C4-2B (cell line): ENCODE data around the gene CEP20.
"Not testable (repeated sequence)": the region's sequence is repeated elsewhere in the genome, so short reads cannot be mapped to it uniquely, and the experiment has no call there.

Experiments used
- H3K27ac ChIP-seq: fragments of 450-650 bp; 2 replicates; pipeline ENCODE4 v1.5.1; 2017
- CTCF ChIP-seq: fragments of 450-650 bp; conservative IDR thresholded peaks from 2 replicates; pipeline ENCODE4 v1.5.1; 2017; ENCODE audit warnings: mild to moderate bottlenecking
- ZFX ChIP-seq: fragments of 450-650 bp; IDR thresholded peaks from 2 replicates; pipeline ENCODE4 v1.6.1; 2017

Gene CEP20

DNA sequence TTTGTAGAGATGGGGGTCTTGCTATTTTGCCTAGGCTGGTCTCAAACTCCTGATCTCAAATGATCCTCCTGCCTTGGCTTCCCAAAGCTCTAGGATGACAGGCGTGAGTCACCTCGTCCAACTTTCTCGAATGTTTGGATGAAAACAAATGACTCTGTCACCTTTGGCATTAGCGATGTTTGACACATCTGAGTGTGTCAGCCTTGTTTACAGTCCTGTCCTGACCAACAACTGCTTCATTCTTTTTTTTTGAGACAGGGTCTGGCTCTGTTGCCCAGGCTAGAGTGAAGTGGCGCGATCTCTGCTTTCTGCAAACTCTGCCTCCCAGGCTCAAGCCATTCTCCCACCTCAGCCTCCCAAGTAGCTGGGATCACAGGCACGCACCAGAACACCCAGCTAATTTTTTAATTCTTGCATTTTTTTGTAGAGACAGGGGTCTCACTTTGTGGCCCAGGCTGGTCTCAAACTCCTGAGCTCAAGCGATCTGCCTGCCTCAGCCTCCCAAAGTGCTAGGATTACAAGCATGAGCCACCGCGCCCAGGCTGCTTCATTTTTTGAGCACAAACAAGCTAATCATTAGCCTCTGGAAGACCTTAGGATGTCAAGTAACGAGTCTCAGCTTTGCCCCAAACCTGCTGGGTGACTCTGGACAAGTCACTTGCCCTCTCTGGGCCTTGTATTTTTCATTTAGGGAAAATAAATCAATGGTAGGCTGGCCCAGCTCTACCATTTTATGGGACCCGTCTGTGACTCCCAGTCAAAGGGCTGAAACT lies 39.0 kb downstream of the CEP20 start:
- TF ChIP-seq ZFX (no peak), CTCF (no peak)

DNA sequence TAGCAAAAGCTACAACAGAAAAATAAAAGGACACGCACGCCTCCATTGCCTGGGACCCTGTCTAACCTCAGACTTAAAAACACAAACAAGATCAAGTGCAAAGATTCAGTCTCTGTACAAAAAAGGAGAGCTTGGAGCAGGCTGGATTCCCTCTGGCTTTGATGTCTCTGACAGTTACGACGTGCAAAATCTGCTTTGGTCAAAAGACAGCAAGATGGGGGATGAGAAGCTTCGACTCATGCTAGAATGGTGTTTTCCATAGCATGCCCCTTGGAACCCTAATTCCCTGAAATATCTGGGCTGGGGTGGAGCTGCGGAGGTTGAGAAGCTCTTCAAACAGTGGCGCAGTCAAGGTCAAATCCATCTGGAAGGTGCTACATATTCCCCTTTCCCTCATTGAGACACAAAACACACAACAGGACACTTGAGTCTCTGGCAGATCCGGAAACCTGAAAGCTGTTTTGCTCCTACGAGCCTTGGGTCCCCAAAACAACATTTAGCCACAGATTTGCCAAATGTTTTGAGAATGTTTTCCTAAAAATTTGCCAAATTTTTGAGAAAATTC lies 40.7 kb downstream of the CEP20 start:
- H3K27ac ChIP-seq, result no peak overlapping the region
- TF ChIP-seq ZFX (no peak), CTCF (no peak)

More for the DNA sequence above, 39.0 kb downstream of the CEP20 start:
- no peak overlapping the region for H3K27ac ChIP-seq

DNA sequence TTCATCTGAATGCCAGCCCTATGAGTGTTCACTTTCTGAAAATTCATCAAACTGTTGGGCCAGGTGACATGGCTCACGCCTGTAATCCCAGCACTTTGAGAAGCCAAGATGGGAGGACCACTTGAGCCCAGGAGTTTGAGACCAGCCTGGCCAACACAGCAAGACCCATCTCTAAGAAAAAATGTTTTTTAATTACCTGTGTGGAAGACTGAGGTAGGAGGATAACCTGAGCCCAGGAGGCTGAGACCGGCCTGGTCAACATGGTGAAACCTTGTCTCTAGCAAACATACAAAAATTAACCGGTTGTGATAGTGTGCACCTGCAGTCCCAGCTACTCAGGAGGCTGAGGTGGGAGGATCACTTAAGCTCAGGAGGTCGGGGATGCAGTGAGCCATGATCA lies 41.9 kb downstream of the CEP20 start:
- TF ChIP-seq CTCF, result no peak
- TF ChIP-seq ZFX, result no peak
- no peak overlapping the region for H3K27ac ChIP-seq

DNA sequence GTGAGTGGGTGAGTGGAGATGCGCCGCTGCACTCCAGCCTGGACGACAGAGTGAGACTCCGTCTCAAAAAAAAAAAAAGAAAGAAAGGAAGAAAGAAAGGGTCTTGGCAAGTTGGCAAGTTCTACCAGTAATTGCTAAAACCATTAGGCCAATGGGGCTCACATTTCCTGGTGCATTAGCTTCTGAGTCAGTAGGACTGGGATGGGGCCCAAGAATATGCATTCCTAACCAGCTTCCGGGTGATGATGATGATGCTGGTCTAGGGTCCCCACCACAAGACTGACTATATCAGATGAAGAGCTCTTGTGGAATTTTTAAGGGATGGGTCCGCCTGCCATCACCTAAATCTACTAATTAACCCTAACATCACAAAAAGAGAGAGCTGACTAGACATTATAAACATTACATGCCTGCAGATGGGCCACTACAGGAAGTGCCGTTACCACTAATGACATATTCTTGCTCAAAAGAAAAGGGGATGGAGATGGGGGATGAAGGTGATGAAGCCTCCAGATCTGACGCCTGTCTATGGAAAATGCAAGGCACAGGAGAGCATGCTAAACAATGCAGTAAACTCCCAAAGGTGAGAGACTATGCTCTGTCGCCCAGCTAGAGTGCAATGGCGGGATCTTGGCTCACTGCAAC lies 44.6 kb downstream of the CEP20 start:
- TF ChIP-seq ZFX, result no peak
- TF ChIP-seq CTCF, result no peak
- H3K27ac ChIP-seq, result no peak overlapping the region

DNA sequence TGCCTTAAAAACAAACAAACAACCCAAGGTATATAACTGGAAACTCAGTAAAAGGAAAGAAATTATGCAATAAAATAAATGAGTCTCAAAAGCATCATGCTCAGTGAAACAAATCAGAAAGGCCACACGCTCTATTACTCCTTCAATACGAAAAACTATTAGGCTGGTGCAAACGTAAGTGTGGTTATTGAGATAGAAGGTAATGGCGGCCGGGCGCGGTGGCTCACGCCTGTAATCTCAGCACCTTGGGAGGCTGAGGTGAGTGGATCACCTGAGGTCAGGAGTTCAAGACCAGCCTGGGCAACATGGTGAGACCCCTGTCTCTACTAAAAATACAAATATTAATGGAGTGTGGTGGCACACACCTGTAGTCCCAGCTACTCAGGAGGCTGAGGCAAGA lies 49.2 kb downstream of the CEP20 start:
- not testable (repeated sequence) for H3K27ac ChIP-seq

GRCh38 chr16:15837761-15838160 lies 50.6 kb downstream of the CEP20 start:
- TF ChIP-seq CTCF (no peak), ZFX (no peak)
- no peak overlapping the region for H3K27ac ChIP-seq

DNA sequence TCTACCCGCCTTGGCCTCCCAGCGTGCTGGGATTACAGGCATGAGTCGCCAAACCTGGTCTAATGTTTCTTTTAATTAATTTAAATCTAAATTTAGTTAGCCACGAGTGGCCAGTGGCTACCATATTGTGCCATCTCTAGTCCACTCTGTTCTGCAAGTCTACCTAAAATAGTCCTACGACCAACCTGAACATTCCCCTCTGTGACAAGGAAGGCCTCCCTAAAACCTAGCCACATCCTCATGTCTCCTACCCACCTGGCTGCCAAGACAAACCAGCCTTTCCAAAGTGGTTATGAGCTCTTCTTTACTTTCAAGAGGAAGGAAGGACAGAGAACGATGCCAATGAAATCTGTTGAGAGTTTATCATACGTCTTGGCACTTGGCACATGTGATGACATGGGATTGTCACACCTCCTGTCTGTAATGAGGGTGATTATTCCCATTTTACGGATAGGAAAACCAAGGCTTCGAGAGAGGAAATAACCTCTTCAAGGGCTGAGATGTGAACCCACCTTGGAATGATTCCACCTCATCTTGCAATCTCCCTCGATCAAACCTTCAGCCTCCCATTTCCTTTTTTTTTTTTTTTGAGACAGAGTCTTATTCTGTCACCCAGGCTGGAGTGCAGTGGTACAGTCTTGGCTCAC lies 51.3 kb downstream of the CEP20 start:
- TF ChIP-seq CTCF (no peak), ZFX (no peak)
- no peak overlapping the region for H3K27ac ChIP-seq
